ENCODE measurements around the gene MET. TPM values are rescaled to one million over a fixed set of nuclear protein-coding genes. Genes with fewer than 3 reads are reported as not detected.
A peak's percentile ranks its signal among the peaks of the same experiment; 100 is the strongest.

The MET gene
- total RNA-seq, 2 donors from 2014 or later: 0.33 to 3.6 TPM

- peaks cover 0 to 8% of the 10 kb centered on the region in 2 donors for H3K4me1 Mint-ChIP-seq (ENCODE audit: low read depth in 2 of 2)
- H3K9me3 Mint-ChIP-seq: no peaks in the 10 kb centered on the region
- peaks cover 29 to 38% of the 10 kb centered on the region in 2 donors for H3K27me3 Mint-ChIP-seq
- no peak overlapping the region for H3K27ac Mint-ChIP-seq
- H3K36me3 Mint-ChIP-seq: peaks cover 6% of the 10 kb centered on the region
- DNase-seq (ENCODE audit: low spot score): no peak
- ATAC-seq: no peak
- no peak overlapping the region for H3K4me3 Mint-ChIP-seq
These were observed 156.3 kb downstream of the MET start for GRCh38 chr7:116828281-116828680.

GRCh38 chr7:116829041-116829440, 157.0 kb downstream of the MET start:
- H3K27me3 Mint-ChIP-seq: peaks cover 29 to 30% of the 10 kb centered on the region in 2 donors
- H3K4me3 Mint-ChIP-seq: no peak overlapping the region
- DNase-seq (ENCODE audit: low spot score): no peak
- H3K9me3 Mint-ChIP-seq: no peaks in the 10 kb centered on the region
- peaks cover 0 to 7% of the 10 kb centered on the region in 2 donors for H3K4me1 Mint-ChIP-seq (ENCODE audit: low read depth in 2 of 2)
- H3K27ac Mint-ChIP-seq: no peak overlapping the region
- peaks cover 5% of the 10 kb centered on the region for H3K36me3 Mint-ChIP-seq
- ATAC-seq: no peak

- ATAC-seq (no peak), DNase-seq (ENCODE audit: low spot score) (no peak)
- Mint-ChIP-seq H3K9me3 (no peaks in the 10 kb centered on the region), H3K4me1 (ENCODE audit: low read depth in 2 of 2) (peaks cover 0 to 3% of the 10 kb centered on the region in 2 donors), H3K36me3 (peaks cover under 1% of the 10 kb centered on the region), H3K4me3 (no peak overlapping the region), H3K27me3 (peaks cover 24 to 30% of the 10 kb centered on the region in 2 donors), H3K27ac (no peak overlapping the region)
These were observed 157.5 kb downstream of the MET start for GRCh38 chr7:116829493-116829892.

GRCh38 chr7:116832692-116833091, 160.7 kb downstream of the MET start:
- H3K27ac Mint-ChIP-seq: no peak overlapping the region
- ATAC-seq: no peak

GRCh38 chr7:116834815-116835504, 163.0 kb downstream of the MET start:
- Mint-ChIP-seq H3K36me3 (no peaks in the 10 kb centered on the region), H3K4me1 (ENCODE audit: low read depth in 2 of 2) (no peaks in the 10 kb centered on the region), H3K9me3 (no peaks in the 10 kb centered on the region), H3K27ac (no peak overlapping the region), H3K4me3 (no peak overlapping the region), H3K27me3 (peaks cover 7 to 13% of the 10 kb centered on the region in 2 donors)
- DNase-seq (ENCODE audit: low spot score) (no peak), ATAC-seq (no peak)

More at GRCh38 chr7:116832692-116833091, 160.7 kb downstream of the MET start:
- no peak overlapping the region for H3K4me3 Mint-ChIP-seq
- no peaks in the 10 kb centered on the region for H3K9me3 Mint-ChIP-seq
- H3K36me3 Mint-ChIP-seq: no peaks in the 10 kb centered on the region
- DNase-seq (ENCODE audit: low spot score): no peak
- peaks cover 10 to 11% of the 10 kb centered on the region in 2 donors for H3K27me3 Mint-ChIP-seq
- H3K4me1 Mint-ChIP-seq (ENCODE audit: low read depth in 2 of 2): no peaks in the 10 kb centered on the region

GRCh38 chr7:116836048-116836447, 164.1 kb downstream of the MET start:
- Mint-ChIP-seq H3K4me1 (ENCODE audit: low read depth in 2 of 2) (no peaks in the 10 kb centered on the region), H3K27ac (no peak overlapping the region), H3K9me3 (no peaks in the 10 kb centered on the region), H3K36me3 (no peaks in the 10 kb centered on the region), H3K27me3 (peaks cover 7 to 16% of the 10 kb centered on the region in 2 donors), H3K4me3 (no peak overlapping the region)
- peak in 1 of 2 donors; percentile 11 for ATAC-seq
- no peak for DNase-seq (ENCODE audit: low spot score)

- Mint-ChIP-seq H3K27ac (no peak overlapping the region), H3K9me3 (no peaks in the 10 kb centered on the region), H3K27me3 (peaks cover 9 to 22% of the 10 kb centered on the region in 2 donors), H3K36me3 (no peaks in the 10 kb centered on the region), H3K4me1 (ENCODE audit: low read depth in 2 of 2) (no peaks in the 10 kb centered on the region), H3K4me3 (no peak overlapping the region)
- no peak for DNase-seq (ENCODE audit: low spot score)
- no peak for ATAC-seq
These were observed 164.9 kb downstream of the MET start for GRCh38 chr7:116836911-116837310.

- Mint-ChIP-seq H3K4me3 (no peak overlapping the region), H3K9me3 (no peaks in the 10 kb centered on the region), H3K27me3 (peaks cover 14 to 27% of the 10 kb centered on the region in 2 donors), H3K4me1 (ENCODE audit: low read depth in 2 of 2) (no peaks in the 10 kb centered on the region), H3K36me3 (no peaks in the 10 kb centered on the region), H3K27ac (no peak overlapping the region)
- DNase-seq (ENCODE audit: low spot score) (no peak), ATAC-seq (no peak)
These were observed 165.6 kb downstream of the MET start for GRCh38 chr7:116837586-116837985.

- H3K27me3 Mint-ChIP-seq: peaks cover 20 to 29% of the 10 kb centered on the region in 2 donors
- no peak overlapping the region for H3K4me3 Mint-ChIP-seq
- H3K9me3 Mint-ChIP-seq: no peaks in the 10 kb centered on the region
- H3K36me3 Mint-ChIP-seq: no peaks in the 10 kb centered on the region
- H3K4me1 Mint-ChIP-seq (ENCODE audit: low read depth in 2 of 2): peaks cover 4 to 6% of the 10 kb centered on the region in 2 donors
- no peak for ATAC-seq
- no peak for DNase-seq (ENCODE audit: low spot score)
- no peak overlapping the region for H3K27ac Mint-ChIP-seq
These were observed 168.3 kb downstream of the MET start for GRCh38 chr7:116840256-116840655.

- Mint-ChIP-seq H3K4me1 (ENCODE audit: low read depth in 2 of 2) (peaks cover 4 to 6% of the 10 kb centered on the region in 2 donors), H3K4me3 (no peak overlapping the region), H3K9me3 (no peaks in the 10 kb centered on the region), H3K36me3 (no peaks in the 10 kb centered on the region), H3K27ac (no peak overlapping the region), H3K27me3 (peaks cover 20 to 29% of the 10 kb centered on the region in 2 donors)
- DNase-seq (ENCODE audit: low spot score): no peak
- ATAC-seq: no peak
These were observed 170.4 kb downstream of the MET start for GRCh38 chr7:116842371-116842770.

- Mint-ChIP-seq H3K9me3 (no peaks in the 10 kb centered on the region), H3K27ac (peak overlapping the region in 1 of 2 donors; percentile 2), H3K4me1 (ENCODE audit: low read depth in 2 of 2) (peaks cover 4 to 6% of the 10 kb centered on the region in 2 donors), H3K36me3 (no peaks in the 10 kb centered on the region), H3K4me3 (peak overlapping the region; percentile 10), H3K27me3 (peaks cover 20 to 29% of the 10 kb centered on the region in 2 donors)
- DNase-seq (ENCODE audit: low spot score): no peak
- ATAC-seq: no peak
These were observed 171.4 kb downstream of the MET start for GRCh38 chr7:116843378-116843777.

Other genes starting within 250 kb of the MET start
- not detected for gene CAV2, start 172.5 kb upstream of the MET start, total RNA-seq
- gene CAV1, start 147.2 kb upstream of the MET start, total RNA-seq: not detected
- 100 to 1,000 TPM in 1 of 2 donors, 10 to 100 TPM in 1; 88.4 to 144 TPM for gene CAPZA2, start 190.4 kb downstream of the MET start, total RNA-seq

Measured in natural killer cell treated with Interleukin-12 subunit alpha and Interleukin-12 subunit beta and Interleukin-15 and Interleukin-18, amount 100 ng/mL, for 72 hours (primary cell).